ENCODE results near the gene TTI1. TPM values are rescaled to one million over a fixed set of nuclear protein-coding genes. Genes with fewer than 3 reads are reported as not detected.

The TTI1 gene
- total RNA-seq, 1 experiment from 2014 or later: 26.9 TPM

DNA sequence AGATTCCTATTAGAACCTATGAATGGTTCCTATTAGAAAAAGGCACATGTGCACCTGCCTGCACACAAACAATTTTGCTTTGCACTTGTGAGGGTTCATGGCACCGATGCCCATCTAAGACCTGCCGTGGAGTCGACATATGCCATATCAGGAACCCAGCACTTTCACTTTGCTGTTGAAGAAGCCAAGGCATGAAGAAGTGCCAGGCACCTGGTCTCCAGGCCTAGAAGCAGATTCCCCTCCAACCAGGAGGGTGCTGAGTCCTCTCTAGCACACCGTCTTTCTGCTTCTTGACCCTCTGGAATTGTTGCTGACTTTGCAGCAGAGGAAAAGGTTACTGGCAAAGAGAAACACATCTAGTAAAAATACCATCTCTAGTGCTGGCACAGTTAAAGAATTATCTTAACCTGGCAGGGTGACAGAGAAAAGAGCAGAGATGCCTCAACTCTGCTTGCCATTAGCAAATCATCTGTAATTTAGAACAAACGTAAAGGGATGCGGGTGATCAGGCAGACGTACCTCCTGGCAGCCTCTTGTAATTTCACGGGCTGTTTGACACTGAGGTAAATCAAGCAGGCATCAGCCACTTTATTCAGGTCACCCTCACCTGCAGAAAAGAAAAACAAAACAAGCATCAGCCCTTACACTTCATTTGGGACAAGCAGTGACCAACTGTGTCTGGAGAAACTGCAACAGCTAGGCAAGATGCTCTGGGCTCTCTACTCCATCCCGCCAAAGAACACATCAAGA lies 37.2 kb downstream of the TTI1 start:
- H4K20me1 ChIP-seq (ENCODE audit: insufficient read depth): no peaks in the 10 kb centered on the region
- no peaks in the 10 kb centered on the region for H3K9me2 ChIP-seq (ENCODE audit: insufficient read depth)
- H3K79me2 ChIP-seq (ENCODE audit: insufficient read depth, low read length): no peaks in the 10 kb centered on the region
- H3K9me3 ChIP-seq (ENCODE audit: control insufficient read depth in 1 of 2, insufficient read depth in 1 of 2, low read depth in 1 of 2, low read length in 2 of 2): no peaks in the 10 kb centered on the region
- no TSS peak for BruUV-seq (replicated peaks)
- ChIA-PET POLR2A (no interaction called here), CTCF (interaction anchor here (0.9 to 2.4 kb wide), 2 partner anchors 9 to 432 kb away, joined by 3 to 9 read pairs; no protein-coding TSS in a partner anchor), RAD21 (ENCODE audit: low non-redundant PET in 1 of 2, low total read pairs in 2 of 2, uncharacterized antibody in 2 of 2, unreplicated experiment in 2 of 2) (no interaction called here)
- no peak overlapping the region for H3K9ac ChIP-seq (ENCODE audit: low read length)
- ATAC-seq: no peak
- H3K4me2 ChIP-seq (ENCODE audit: low read length): no peak overlapping the region
- H3K36me3 ChIP-seq (ENCODE audit: control insufficient read depth in 1 of 2, insufficient read depth in 2 of 2, low read length in 2 of 2): peaks cover 46 to 52% of the 10 kb centered on the region in 2 experiments
- DNase-seq (ENCODE audit: low read depth, low spot score): no peak
- H3K27me3 ChIP-seq (ENCODE audit: insufficient read depth, low read length): no peaks in the 10 kb centered on the region
- H2AFZ ChIP-seq (ENCODE audit: low read depth, low read length, poor library complexity, severe bottlenecking): no peak overlapping the region
- intact Hi-C loops (cut with micrococcal nuclease): no loop called here
- 0 out of 4 replicates have a peak, but pooled peaks cover 0 to 3% of the 10 kb centered on the region in 2 experiments for H3K4me1 ChIP-seq (ENCODE audit: control insufficient read depth in 1 of 2, insufficient read depth in 2 of 2, low read length in 2 of 2)
- H3K4me3 ChIP-seq (replicated peaks in 1 of 2; ENCODE audit: low read depth in 1 of 2, low read length in 2 of 2): no peak overlapping the region
- H3K27ac ChIP-seq (ENCODE audit: low read depth, low read length): no peak overlapping the region
- TF ChIP-seq MAX (IDR thresholded peaks at IDR 0.05) (no peak), ATF3 (IDR thresholded peaks at IDR 0.05) (no peak), TCF7L2 (IDR thresholded peaks at IDR 0.05; ENCODE audit: borderline replicate concordance, extremely low read depth, insufficient read depth, insufficient read length) (no peak)

GRCh38 chr20:37994512-37994911 lies 38.7 kb downstream of the TTI1 start:
- CTCF ChIA-PET: interaction anchor here (2.4 kb wide), 1 partner anchor 430 kb away, joined by 9 read pairs; no protein-coding TSS in a partner anchor
- Histone ChIP-seq H3K79me2 (ENCODE audit: insufficient read depth, low read length) (no peaks in the 10 kb centered on the region), H3K27me3 (ENCODE audit: insufficient read depth, low read length) (no peaks in the 10 kb centered on the region), H2AFZ (ENCODE audit: low read depth, low read length, poor library complexity, severe bottlenecking) (no peak overlapping the region), H3K27ac (ENCODE audit: low read depth, low read length) (no peak overlapping the region), H3K4me1 (ENCODE audit: control insufficient read depth in 1 of 2, insufficient read depth in 2 of 2, low read length in 2 of 2) (0 out of 4 replicates have a peak, but pooled peaks cover 0 to 3% of the 10 kb centered on the region in 2 experiments), H3K4me2 (ENCODE audit: low read length) (no peak overlapping the region), H3K4me3 (replicated peaks in 1 of 2; ENCODE audit: low read depth in 1 of 2, low read length in 2 of 2) (no peak overlapping the region), H3K9ac (ENCODE audit: low read length) (no peak overlapping the region), H3K36me3 (ENCODE audit: control insufficient read depth in 1 of 2, insufficient read depth in 2 of 2, low read length in 2 of 2) (peaks cover 43 to 48% of the 10 kb centered on the region in 2 experiments), H3K9me2 (ENCODE audit: insufficient read depth) (no peaks in the 10 kb centered on the region), H4K20me1 (ENCODE audit: insufficient read depth) (no peaks in the 10 kb centered on the region), H3K9me3 (ENCODE audit: control insufficient read depth in 1 of 2, insufficient read depth in 1 of 2, low read depth in 1 of 2, low read length in 2 of 2) (no peaks in the 10 kb centered on the region)
- RAD21 ChIA-PET (ENCODE audit: low non-redundant PET in 1 of 2, low total read pairs in 2 of 2, uncharacterized antibody in 2 of 2, unreplicated experiment in 2 of 2): no interaction called here
- ATAC-seq (no peak), DNase-seq (ENCODE audit: low read depth, low spot score) (no peak)
- intact Hi-C loops (cut with micrococcal nuclease): no loop called here
- BruUV-seq (replicated peaks): no TSS peak
- POLR2A ChIA-PET: no interaction called here
- TF ChIP-seq YY1 (IDR thresholded peaks at IDR 0.05; ENCODE audit: extremely low read depth, insufficient replicate concordance, low read depth, low read length) (no peak), SRF (IDR thresholded peaks at IDR 0.05; ENCODE audit: low read depth) (no peak), POLR2AphosphoS5 (IDR thresholded peaks at IDR 0.05; ENCODE audit: low read depth, low read length) (no peak), CBX3 (IDR thresholded peaks at IDR 0.05; ENCODE audit: low read depth) (no peak), ATF3 (IDR thresholded peaks at IDR 0.05) (no peak), RAD21 (IDR thresholded peaks at IDR 0.05; ENCODE audit: low read depth) (no peak), ZBTB33 (IDR thresholded peaks at IDR 0.05; ENCODE audit: extremely low read depth, insufficient replicate concordance, low read length) (no peak), SIN3A (IDR thresholded peaks at IDR 0.05; ENCODE audit: low read depth) (no peak), ZNF274 (IDR thresholded peaks at IDR 0.05; ENCODE audit: low read depth, low read length) (no peak)
- TF ChIP-seq, protein P1, sequence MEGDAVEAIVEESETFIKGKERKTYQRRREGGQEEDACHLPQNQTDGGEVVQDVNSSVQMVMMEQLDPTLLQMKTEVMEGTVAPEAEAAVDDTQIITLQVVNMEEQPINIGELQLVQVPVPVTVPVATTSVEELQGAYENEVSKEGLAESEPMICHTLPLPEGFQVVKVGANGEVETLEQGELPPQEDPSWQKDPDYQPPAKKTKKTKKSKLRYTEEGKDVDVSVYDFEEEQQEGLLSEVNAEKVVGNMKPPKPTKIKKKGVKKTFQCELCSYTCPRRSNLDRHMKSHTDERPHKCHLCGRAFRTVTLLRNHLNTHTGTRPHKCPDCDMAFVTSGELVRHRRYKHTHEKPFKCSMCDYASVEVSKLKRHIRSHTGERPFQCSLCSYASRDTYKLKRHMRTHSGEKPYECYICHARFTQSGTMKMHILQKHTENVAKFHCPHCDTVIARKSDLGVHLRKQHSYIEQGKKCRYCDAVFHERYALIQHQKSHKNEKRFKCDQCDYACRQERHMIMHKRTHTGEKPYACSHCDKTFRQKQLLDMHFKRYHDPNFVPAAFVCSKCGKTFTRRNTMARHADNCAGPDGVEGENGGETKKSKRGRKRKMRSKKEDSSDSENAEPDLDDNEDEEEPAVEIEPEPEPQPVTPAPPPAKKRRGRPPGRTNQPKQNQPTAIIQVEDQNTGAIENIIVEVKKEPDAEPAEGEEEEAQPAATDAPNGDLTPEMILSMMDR (IDR thresholded peaks at IDR 0.05 in 2 of 3, conservative IDR thresholded peaks at IDR 0.05 in 1 of 3; ENCODE audit: borderline replicate concordance in 1 of 3, insufficient read depth in 1 of 3, low read depth in 2 of 3, low read length in 2 of 3): no peak
